Aorta (tissue), 5 donors: ENCODE data around the gene COBL. TPM values are rescaled to one million over a fixed set of nuclear protein-coding genes. Genes with fewer than 3 reads are reported as not detected.

Source experiments
- ATAC-seq: fragments of 200-7000 bp; cut with Tn5 transposase; one replicate; pipeline ENCODE4 v1.9.1; 2022; ENCODE audit warnings: moderate library complexity; ENCODE audit not compliant: low FRiP score
- DNase-seq, 2 donors: peaks; one replicate each; pipeline ENCODE4 v3.0.0-alpha.2; 2020
- H3K27ac ChIP-seq, 2 donors: one replicate each; pipeline ENCODE4 v1.5.1; 2013; ENCODE audit warnings: low read length in 2 of 2, mild to moderate bottlenecking in 2 of 2, moderate library complexity in 2 of 2, control low read depth in 1 of 2, inconsistent platforms in 1 of 2, low read depth in 1 of 2
- H3K27me3 ChIP-seq, 2 donors: one replicate each; pipeline ENCODE4 v1.6.1; 2013; ENCODE audit warnings: control low read depth in 1 of 2, low read length in 1 of 2, mild to moderate bottlenecking in 1 of 2, moderate library complexity in 1 of 2; ENCODE audit not compliant: insufficient read depth in 2 of 2, control insufficient read depth in 1 of 2
- H3K36me3 ChIP-seq, 2 donors: one replicate each; pipeline ENCODE4 v1.6.1; 2013; ENCODE audit warnings: control low read depth in 1 of 2, low read length in 1 of 2, mild to moderate bottlenecking in 1 of 2; ENCODE audit not compliant: insufficient read depth in 2 of 2, control insufficient read depth in 1 of 2
- H3K4me1 ChIP-seq, 2 donors: one replicate each; pipeline ENCODE4 v1.6.1; 2013; ENCODE audit warnings: low read length in 2 of 2, control low read depth in 1 of 2, mild to moderate bottlenecking in 1 of 2, moderate library complexity in 1 of 2; ENCODE audit not compliant: insufficient read depth in 2 of 2, control insufficient read depth in 1 of 2
- H3K4me3 ChIP-seq, 2 donors: one replicate each; pipeline ENCODE4 v1.5.1; 2013; ENCODE audit warnings: low read length in 2 of 2, control low read depth in 1 of 2, mild to moderate bottlenecking in 1 of 2
- H3K9me3 ChIP-seq: one replicate; pipeline ENCODE4 v1.6.1; 2013; ENCODE audit warnings: mild to moderate bottlenecking, low read length; ENCODE audit not compliant: control insufficient read depth
- WGBS, 2 donors: extraction: QIAGEN DNeasy Blood & Tissue Kit; methylation state at CpG; one replicate each; pipeline ENCODE4 v1.1.7; 2013; 5-methylcytosine and 5-hydroxymethylcytosine counted together
- intact Hi-C, 2 donors: fragments of 100-400 bp; cut with DNase I; formaldehyde crosslinking; loops; one replicate each; pipeline versions ENCODE4 v1.14.2 to v1.15.0; 2022
- polyA plus RNA-seq, 2 donors: library from polyadenylated mRNA; stranded (reverse); fragments of 200-250 nt; gene quantifications; one replicate each; pipeline ENCODE4 v1.2.3, GENCODE V29; 2013
- total RNA-seq, 2 donors: library from RNA; stranded (reverse); fragmentation: NEBNext Ultra II Directional; extraction: Animal tissue kit (Norgen Biotek cat#: 25700); gene quantifications; one replicate each; pipeline ENCODE4 v1.2.1, GENCODE V29; 2021
- donor health status: healthy with polysubstance abuse.
- donor health status: Bipolar disorder and iron deficiency.
- donor health status: DM: no; HTN: no; CAD: no.
- donor health status: DM: no; HTN: no; CAD: no.
- donor health status: DM: yes; HTN: yes; CAD: no.

COBL gene
- total and polyA plus RNA-seq, 4 donors = 0.31 to 5.3 (median 1.1) TPM

GRCh38 chr7:51111241-51111940 lies 205.2 kb downstream of the COBL start:
- no peaks in the 10 kb centered on the region for H3K9me3 ChIP-seq
- intact Hi-C loops = no loop called here
- ATAC-seq (no peak), DNase-seq (no peak)
- no peak overlapping the region for H3K27ac ChIP-seq
- no peaks in the 10 kb centered on the region for H3K36me3 ChIP-seq
- no peaks in the 10 kb centered on the region for H3K4me1 ChIP-seq
- WGBS, 2 donors = 68 to 78% methylated on average over 8 of the region's 8 CpGs
- H3K27me3 ChIP-seq = no peaks in the 10 kb centered on the region
- H3K4me3 ChIP-seq = no peak overlapping the region

GRCh38 chr7:51108134-51108533 lies 208.5 kb downstream of the COBL start:
- Histone ChIP-seq H3K4me1 (no peaks in the 10 kb centered on the region), H3K27ac (no peak overlapping the region), H3K9me3 (no peaks in the 10 kb centered on the region), H3K4me3 (no peak overlapping the region), H3K27me3 (no peaks in the 10 kb centered on the region), H3K36me3 (no peaks in the 10 kb centered on the region)
- DNase-seq (no peak), ATAC-seq (no peak)
- WGBS, 2 donors = 70 to 71% methylated on average over 8 of the region's 8 CpGs
- intact Hi-C loops = no loop called here

GRCh38 chr7:51104278-51104677 lies 212.3 kb downstream of the COBL start:
- Histone ChIP-seq H3K4me3 (no peak overlapping the region), H3K27me3 (no peaks in the 10 kb centered on the region), H3K9me3 (no peaks in the 10 kb centered on the region), H3K27ac (no peak overlapping the region), H3K4me1 (no peaks in the 10 kb centered on the region), H3K36me3 (no peaks in the 10 kb centered on the region)
- intact Hi-C loops = no loop called here
- no peak for ATAC-seq
- 41 to 51% methylated on average over 3 of the region's 3 CpGs for WGBS, 2 donors
- no peak for DNase-seq

- intact Hi-C loops = no loop called here
- ATAC-seq (no peak), DNase-seq (no peak)
- Histone ChIP-seq H3K27me3 (no peaks in the 10 kb centered on the region), H3K4me3 (no peak overlapping the region), H3K36me3 (no peaks in the 10 kb centered on the region), H3K4me1 (no peaks in the 10 kb centered on the region), H3K27ac (no peak overlapping the region), H3K9me3 (no peaks in the 10 kb centered on the region)
- WGBS, 2 donors = 89% methylated on average over 5 of the region's 5 CpGs
These were observed 212.9 kb downstream of the COBL start for GRCh38 chr7:51103718-51104117.

- no peak overlapping the region for H3K27ac ChIP-seq
- 84 to 85% methylated on average over 2 of the region's 2 CpGs for WGBS, 2 donors
- intact Hi-C loops = no loop called here
- no peaks in the 10 kb centered on the region for H3K27me3 ChIP-seq
- no peak for DNase-seq
- no peaks in the 10 kb centered on the region for H3K36me3 ChIP-seq
- H3K4me1 ChIP-seq = no peaks in the 10 kb centered on the region
- no peak for ATAC-seq
- no peak overlapping the region for H3K4me3 ChIP-seq
- H3K9me3 ChIP-seq = no peaks in the 10 kb centered on the region
These were observed 213.8 kb downstream of the COBL start for GRCh38 chr7:51102828-51103227.

- DNase-seq (no peak), ATAC-seq (no peak)
- intact Hi-C loops = no loop called here
- no peak overlapping the region for H3K27ac ChIP-seq
- no peaks in the 10 kb centered on the region for H3K27me3 ChIP-seq
- H3K36me3 ChIP-seq = no peaks in the 10 kb centered on the region
- no peaks in the 10 kb centered on the region for H3K9me3 ChIP-seq
- H3K4me3 ChIP-seq = no peak overlapping the region
- WGBS, 2 donors = 92 to 97% methylated on average over 1 of the region's 1 CpG
- no peaks in the 10 kb centered on the region for H3K4me1 ChIP-seq
These were observed 215.4 kb downstream of the COBL start for GRCh38 chr7:51101111-51101757.

- Histone ChIP-seq H3K9me3 (peaks cover 11% of the 10 kb centered on the region), H3K27ac (no peak overlapping the region), H3K27me3 (no peaks in the 10 kb centered on the region), H3K36me3 (no peaks in the 10 kb centered on the region), H3K4me1 (no peaks in the 10 kb centered on the region), H3K4me3 (no peak overlapping the region)
- 18 to 21% methylated on average over 2 of the region's 2 CpGs for WGBS, 2 donors
- DNase-seq (no peak), ATAC-seq (no peak)
- intact Hi-C loops = no loop called here
These were observed 226.2 kb downstream of the COBL start for GRCh38 chr7:51090411-51090810.

GRCh38 chr7:51085034-51085692 lies 231.4 kb downstream of the COBL start:
- peaks cover under 1% of the 10 kb centered on the region for H3K9me3 ChIP-seq
- no peak overlapping the region for H3K27ac ChIP-seq
- H3K4me3 ChIP-seq = no peak overlapping the region
- H3K4me1 ChIP-seq = no peaks in the 10 kb centered on the region
- no peaks in the 10 kb centered on the region for H3K27me3 ChIP-seq
- H3K36me3 ChIP-seq = no peaks in the 10 kb centered on the region
- intact Hi-C loops = no loop called here
- 84 to 85% methylated on average over 12 of the region's 12 CpGs for WGBS, 2 donors
- DNase-seq = no peak
- no peak for ATAC-seq

- Histone ChIP-seq H3K36me3 (no peaks in the 10 kb centered on the region), H3K4me3 (no peak overlapping the region), H3K9me3 (no peaks in the 10 kb centered on the region), H3K4me1 (no peaks in the 10 kb centered on the region), H3K27me3 (no peaks in the 10 kb centered on the region), H3K27ac (no peak overlapping the region)
- WGBS, 2 donors = 67 to 70% methylated on average over 8 of the region's 8 CpGs
- intact Hi-C loops = no loop called here
- no peak for ATAC-seq
- no peak for DNase-seq
These were observed 232.5 kb downstream of the COBL start for GRCh38 chr7:51084121-51084520.
